Posterior vena cava (tissue), 2 donors: ENCODE results near the gene FAM193B. TPM values are rescaled to one million over a fixed set of nuclear protein-coding genes. Genes with fewer than 3 reads are reported as not detected.

Source experiments
- DNase-seq: peaks from one replicate; pipeline ENCODE4 v3.0.0-alpha.2; 2020; ENCODE audit warnings: low spot score
- intact Hi-C, 2 donors: fragments of 100-400 bp; cut with DNase I; formaldehyde crosslinking; loops; one replicate each; pipeline versions ENCODE4 v1.14.1 to v1.14.2; 2022 to 2023
- long read RNA-seq, 2 donors: library from polyadenylated mRNA; unstranded; transcript quantifications; one replicate each; pipeline ENCODE4 v2.0.0, GENCODE V29; 2020 to 2021
- total RNA-seq, 2 donors: library from RNA; stranded (reverse); fragmentation: NEBNext Ultra II Directional; extraction: Animal tissue kit (Norgen Biotek cat#: 25700); gene quantifications; one replicate each; pipeline ENCODE4 v1.2.1, GENCODE V29; 2021
- donor health status: DM: yes; HTN: yes; CAD: no.
- donor health status: DM: yes; HTN: yes; CAD: no.

Gene FAM193B
- total RNA-seq, result 10 to 100 TPM; 33.6 to 36.5 TPM
- long read RNA-seq, donor 1, partial matches to known transcripts, result 6 of 15 reads
- long read RNA-seq, donor 1, other reads (novel, unspliced or antisense), result 9 of 15 reads
- long read RNA-seq, donor 2, transcript FAM193B-204 (4 exons, 1,870 nt), result major isoform, 8 of 26 reads
- long read RNA-seq, donor 2, partial matches to known transcripts, result 9 of 26 reads
- long read RNA-seq, donor 2, other reads (novel, unspliced or antisense), result 8 of 26 reads

- peak; percentile 98 for DNase-seq
- intact Hi-C loops, result no loop called here
These were observed at the start of gene FAM193B for GRCh38 chr5:177554474-177555111. FAM193B (minus strand) TSS chr5:177554563; CDS start chr5:177554458, 105 bp downstream.

GRCh38 chr5:177604116-177604521, 49.8 kb upstream of the FAM193B start:
- peak; percentile 78 for DNase-seq
- intact Hi-C loops, result no loop called here

- intact Hi-C loops, result no loop called here
- no peak for DNase-seq
These were observed 49.3 kb upstream of the FAM193B start for GRCh38 chr5:177603631-177604030.

DNA sequence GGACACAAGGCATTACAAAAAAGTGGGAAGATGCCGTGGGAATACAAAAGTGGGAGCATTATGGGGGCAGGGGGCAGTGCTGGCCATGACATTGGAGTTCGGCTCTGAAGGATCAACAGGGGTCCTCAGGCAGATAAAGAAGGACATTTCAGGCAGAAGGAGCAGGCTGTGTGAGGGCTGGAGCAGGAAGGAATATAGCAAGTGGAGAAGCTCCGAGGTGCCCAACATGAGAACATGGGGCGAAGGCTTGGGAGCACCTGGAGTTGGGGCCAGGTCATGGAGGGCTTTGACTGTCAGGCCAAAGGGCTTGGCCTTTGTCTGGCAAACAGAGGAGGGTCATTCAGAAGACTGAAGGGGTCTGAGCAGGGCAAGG, 48.1 kb upstream of the FAM193B start:
- no peak for DNase-seq
- intact Hi-C loops, result no loop called here

DNA sequence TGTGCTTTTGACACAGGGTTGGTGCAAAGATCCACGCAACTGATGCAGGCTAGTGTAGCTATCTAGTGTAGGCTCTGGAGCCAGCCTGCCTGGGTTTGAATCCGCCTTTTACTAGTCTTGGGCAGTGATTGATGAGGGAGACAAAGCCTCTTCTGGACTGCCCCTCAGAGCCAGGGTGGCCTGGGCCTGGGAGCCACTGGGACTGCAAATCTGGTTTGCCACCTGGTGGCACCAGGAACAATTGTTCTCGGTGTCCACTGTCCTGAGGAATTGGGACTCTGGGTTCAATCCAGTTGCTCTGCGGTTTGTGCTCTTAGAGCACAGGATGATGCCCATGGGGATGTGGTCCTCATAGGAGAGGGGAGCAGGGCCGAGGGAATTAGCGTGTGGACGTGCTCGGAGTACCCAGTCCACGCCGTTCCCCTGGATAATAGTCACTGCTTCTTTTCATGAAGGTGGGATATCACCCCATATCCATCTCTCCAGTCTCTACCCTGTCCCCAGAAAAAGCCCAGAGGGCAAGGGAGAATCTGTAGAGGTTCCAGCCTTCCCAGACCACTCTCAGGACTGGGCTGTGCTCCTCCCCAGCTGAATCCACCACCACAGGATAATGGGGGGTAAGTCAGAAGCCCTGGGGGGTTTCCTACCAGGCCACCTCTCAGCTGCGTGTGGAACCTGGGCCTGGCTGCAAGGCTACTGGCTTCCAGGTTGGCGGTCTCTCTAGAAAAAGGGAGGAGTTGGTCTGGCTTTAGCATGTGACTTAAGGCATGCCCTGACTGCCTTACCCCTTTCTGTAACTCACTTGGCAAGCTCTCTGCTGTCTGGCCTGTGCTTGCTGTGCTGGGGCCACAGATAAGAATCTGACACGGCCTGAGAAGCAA, 47.5 kb upstream of the FAM193B start:
- intact Hi-C loops, result no loop called here
- DNase-seq, result no peak

DNA sequence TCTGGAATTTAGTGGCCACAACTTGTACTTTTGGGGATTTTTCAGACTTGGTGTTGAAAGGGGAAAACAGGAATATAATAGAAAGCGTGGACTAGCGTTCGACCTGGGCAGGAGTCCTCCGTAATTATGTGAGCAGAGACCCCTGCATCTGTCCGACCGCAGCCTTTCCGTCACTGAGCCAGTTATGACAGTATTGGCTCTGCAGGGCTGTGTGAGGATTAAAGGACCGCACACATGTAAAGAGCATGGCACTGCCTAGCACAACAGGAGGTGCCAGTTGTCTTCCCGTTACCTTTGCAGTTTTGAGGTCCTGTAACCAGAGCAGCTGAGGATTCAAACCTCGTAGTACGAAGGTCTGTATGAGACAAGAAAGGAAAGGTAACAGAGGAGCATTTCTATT, 46.8 kb upstream of the FAM193B start:
- intact Hi-C loops, result no loop called here
- no peak for DNase-seq

DNA sequence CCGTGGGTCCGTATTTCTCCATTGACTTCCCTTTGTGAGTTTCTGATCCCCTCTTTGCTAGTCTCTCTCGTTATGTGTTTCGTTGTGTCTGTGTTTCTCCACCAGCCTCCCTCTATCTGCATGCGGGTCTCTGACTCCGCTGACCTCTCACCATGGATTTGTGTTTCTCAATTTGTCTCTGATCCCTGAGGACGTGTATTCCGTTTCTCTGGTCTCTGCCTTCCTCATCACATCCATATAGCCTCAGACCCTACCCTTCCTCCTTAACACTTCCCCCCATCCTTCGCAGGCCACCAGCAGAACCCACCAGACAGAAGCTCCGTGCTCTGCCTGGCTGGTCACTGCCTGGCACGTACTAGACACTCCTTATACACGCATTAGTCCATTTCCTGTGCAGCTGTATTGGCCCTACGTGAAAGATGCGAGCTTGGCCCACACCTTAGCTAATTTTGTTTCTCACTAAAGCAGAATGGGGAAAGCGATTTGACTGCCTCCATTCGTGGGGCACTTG, 46.2 kb upstream of the FAM193B start:
- DNase-seq, result no peak

GRCh38 chr5:177599731-177600507, 45.6 kb upstream of the FAM193B start, which contains the start of gene B4GALT7:
B4GALT7 (plus strand) TSS chr5:177600132; CDS start chr5:177600211, 79 bp downstream.
- intact Hi-C loops, result no loop called here
- DNase-seq, result peak; percentile 96

More for the DNA sequence above, 46.2 kb upstream of the FAM193B start:
- intact Hi-C loops, result no loop called here

GRCh38 chr5:177598477-177598876, 44.1 kb upstream of the FAM193B start:
- no peak for DNase-seq
- intact Hi-C loops, result no loop called here

DNA sequence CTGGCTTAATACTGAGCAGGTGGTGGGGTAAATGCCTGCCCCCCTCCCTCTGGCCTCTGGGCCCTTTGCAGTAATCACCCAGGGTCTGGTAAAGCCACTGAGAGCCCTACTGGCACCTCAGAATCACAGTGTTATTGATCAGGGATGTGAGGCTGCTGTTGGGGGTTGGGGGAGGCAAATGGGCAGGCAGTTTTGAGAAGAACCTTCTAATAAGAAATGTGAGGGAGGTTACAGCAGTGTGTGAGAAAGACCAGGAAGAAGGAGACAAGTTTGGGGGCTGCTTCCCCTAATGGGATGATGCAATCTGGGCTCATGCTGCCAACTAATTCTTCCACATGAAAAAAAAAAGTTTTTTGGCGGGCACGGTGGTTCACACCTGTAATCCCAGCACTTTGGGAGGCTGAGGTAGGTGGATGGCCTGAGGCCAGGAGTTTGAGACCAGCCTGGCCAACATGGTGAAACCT, 42.4 kb upstream of the FAM193B start:
- intact Hi-C loops, result no loop called here

GRCh38 chr5:177595991-177596774, 41.8 kb upstream of the FAM193B start:
- DNase-seq, result no peak
- intact Hi-C loops, result no loop called here

More for the DNA sequence above, 42.4 kb upstream of the FAM193B start:
- DNase-seq, result no peak

GRCh38 chr5:177595026-177595585, 40.7 kb upstream of the FAM193B start:
- DNase-seq, result no peak
- intact Hi-C loops, result no loop called here

DNA sequence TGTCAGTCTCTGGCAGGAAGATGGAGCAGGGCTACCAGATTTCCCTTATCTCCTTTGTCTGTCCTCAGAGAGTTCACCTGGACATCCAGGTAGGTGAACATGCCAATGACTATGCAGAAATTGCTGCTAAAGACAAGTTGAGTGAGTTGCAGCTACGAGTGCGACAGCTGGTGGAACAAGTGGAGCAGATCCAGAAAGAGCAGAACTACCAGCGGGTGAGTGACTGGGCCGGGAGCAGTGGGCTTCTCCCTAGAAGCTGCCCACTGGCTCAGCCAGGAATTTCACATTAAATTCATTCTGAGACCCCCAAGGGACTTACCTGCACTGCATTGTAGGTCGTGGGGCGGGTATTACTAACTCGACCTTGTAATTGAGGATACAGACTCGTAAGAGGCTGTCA, 39.7 kb upstream of the FAM193B start:
- intact Hi-C loops, result no loop called here
- DNase-seq, result no peak

- intact Hi-C loops, result no loop called here
- no peak for DNase-seq
These were observed 39.1 kb upstream of the FAM193B start for GRCh38 chr5:177593511-177593910.

GRCh38 chr5:177592905-177593304, 38.5 kb upstream of the FAM193B start:
- DNase-seq, result no peak
- intact Hi-C loops, result no loop called here

GRCh38 chr5:177592010-177592834, 37.9 kb upstream of the FAM193B start, which contains the start of gene TMED9:
TMED9 (plus strand) TSS chr5:177592203; CDS start chr5:177592215, 12 bp downstream.
- peak; percentile 95 for DNase-seq
- intact Hi-C loops, result no loop called here

- intact Hi-C loops, result no loop called here
- DNase-seq, result no peak
These were observed 37.3 kb upstream of the FAM193B start for GRCh38 chr5:177591690-177592009.
